ENCODE data around the gene PPP2R2D.

GRCh38 chr10:131862548-131862947, 38.3 kb upstream of the PPP2R2D start:
- TF ChIP-seq CTCF (IDR thresholded peaks at IDR 0.05) (no peak), ZFX (IDR thresholded peaks at IDR 0.05; ENCODE audit: borderline replicate concordance) (no peak)

Data from 22Rv1 (cell line).